Endothelial cell of umbilical vein (primary cell): ENCODE data around the gene ATN1. TPM values are rescaled to one million over a fixed set of nuclear protein-coding genes. Genes with fewer than 3 reads are reported as not detected.

Source experiments
- BruUV-seq: library from RNA; stranded (reverse); fragments of 400-500 nt; replicated peaks from 2 replicates; lab custom pipeline; 2021; lab: Mats Ljungman, UMichigan
- CTCF ChIA-PET: fragments of 300-600, 350-600 bp; sonication (Branson Sonifier 250); formaldehyde crosslinking; loops from one replicate; lab custom pipeline; 2021; ENCODE audit warnings: antibody characterized with exemption, inconsistent platforms; lab: Charles Lee
- POLR2A ChIA-PET: fragments of 300-600, 350-600 bp; sonication (Branson Sonifier 250); formaldehyde crosslinking; loops from one replicate; lab custom pipeline; 2021; ENCODE audit warnings: antibody characterized with exemption, inconsistent platforms; lab: Charles Lee
- DNase-seq: peaks from one replicate; pipeline ENCODE4 v3.0.0-alpha.2; 2011; ENCODE audit warnings: low read depth, low spot score
- FAIRE-seq: peaks from 2 replicates; lab custom pipeline; 2011; peaks lifted over from hg19 to GRCh38; lab: Jason Lieb, UNC
- H2AFZ ChIP-seq: 2 replicates; pipeline ENCODE4 v1.6.0; 2012; ENCODE audit warnings: low read depth, low read length, control low read depth, inconsistent platforms
- H3K27ac ChIP-seq: 2 replicates; pipeline ENCODE4 v1.5.1; 2011; ENCODE audit warnings: low read depth, mild to moderate bottlenecking, control low read depth, low read length, moderate library complexity; ENCODE audit not compliant: insufficient read depth
- H3K27me3 ChIP-seq, 2 experiments: 2 replicates each; pipeline versions ENCODE4 v1.6.0 to v1.6.1; 2011; ENCODE audit warnings: low read length in 2 of 2, mixed read lengths in 1 of 2; ENCODE audit not compliant: control insufficient read depth in 2 of 2, insufficient read depth in 2 of 2
- H3K36me3 ChIP-seq, 2 experiments: 2 replicates in 1 of 2; 3 replicates in 1 of 2; pipeline ENCODE4 v1.5.1; 2011; ENCODE audit warnings: low read length in 2 of 2, mild to moderate bottlenecking in 1 of 2, moderate library complexity in 1 of 2; ENCODE audit not compliant: control insufficient read depth in 2 of 2, insufficient read depth in 2 of 2; ENCODE audit errors: extremely low read depth in 1 of 2
- H3K4me1 ChIP-seq: 3 replicates; pipeline ENCODE4 v1.5.1; 2011; ENCODE audit warnings: mild to moderate bottlenecking, low read length; ENCODE audit not compliant: control insufficient read depth, insufficient read depth; ENCODE audit errors: extremely low read depth
- H3K4me2 ChIP-seq: 2 replicates; pipeline ENCODE4 v1.6.1; 2011; ENCODE audit warnings: low read length, control low read depth, mixed read lengths; ENCODE audit not compliant: insufficient read depth
- H3K4me3 ChIP-seq, 3 experiments: fragments of 200-600 bp in 1 of 3; sonication (generic), shearing (Covaris generic) in 1 of 3; replicated peaks in 1 of 3; 2 replicates each; pipeline ENCODE4 v1.5.1; 2011 to 2016; ENCODE audit warnings: control low read depth in 3 of 3, low read length in 3 of 3, mild to moderate bottlenecking in 2 of 3, inconsistent platforms in 1 of 3, low read depth in 1 of 3, moderate library complexity in 1 of 3; ENCODE audit not compliant: insufficient read depth in 1 of 3
- H3K79me2 ChIP-seq: 2 replicates; pipeline ENCODE4 v1.6.0; 2012; ENCODE audit warnings: low read length, inconsistent platforms; ENCODE audit not compliant: control insufficient read depth, insufficient read depth
- H3K9ac ChIP-seq: replicated peaks from 2 replicates; pipeline ENCODE3; 2011; ENCODE audit warnings: low read length, control low read depth; ENCODE audit not compliant: insufficient read depth; ENCODE audit errors: extremely low read depth
- H3K9me1 ChIP-seq: replicated peaks from 3 replicates; pipeline ENCODE4 v1.6.0; 2011; ENCODE audit warnings: mild to moderate bottlenecking, low read length; ENCODE audit not compliant: control insufficient read depth, insufficient read depth; ENCODE audit errors: extremely low read depth
- H3K9me3 ChIP-seq: replicated peaks from 2 replicates; pipeline ENCODE4 v1.5.1; 2012; ENCODE audit warnings: low read length, inconsistent platforms; ENCODE audit not compliant: control insufficient read depth, insufficient read depth
- H4K20me1 ChIP-seq: replicated peaks from 2 replicates; pipeline ENCODE3; 2011; ENCODE audit warnings: mild to moderate bottlenecking, low read length; ENCODE audit not compliant: control insufficient read depth, insufficient read depth; ENCODE audit errors: extremely low read depth
- EZH2 ChIP-seq: IDR thresholded peaks from 2 replicates; pipeline ENCODE4 v1.6.1; 2012; ENCODE audit warnings: borderline replicate concordance, low read depth, mild to moderate bottlenecking, moderate library complexity, low read length, inconsistent platforms; ENCODE audit not compliant: severe bottlenecking
- JUN ChIP-seq: IDR thresholded peaks from 2 replicates; pipeline ENCODE4 v1.6.1; 2011; ENCODE audit warnings: borderline replicate concordance, low read depth; ENCODE audit not compliant: insufficient read length, insufficient read depth
- MYC ChIP-seq: IDR thresholded peaks from one replicate; pipeline ENCODE4 v1.6.1; 2011; ENCODE audit warnings: mild to moderate bottlenecking, low read depth, low read length
- POLR2A ChIP-seq: IDR thresholded peaks from 2 replicates; pipeline ENCODE4 v1.6.1; 2012; ENCODE audit warnings: low read depth, mild to moderate bottlenecking, control low read depth, low read length
- POLR2AphosphoS5 ChIP-seq: IDR thresholded peaks from 2 replicates; pipeline ENCODE4 v1.6.1; 2012; ENCODE audit warnings: low read depth, mild to moderate bottlenecking, control low read depth, low read length, moderate library complexity; ENCODE audit not compliant: insufficient read depth
- dilution Hi-C: fragments of 300-500 bp; cut with MboI; formaldehyde crosslinking; loops from one replicate; pipeline ENCODE4 v1.15.0; 2019; ENCODE audit warnings: low sequenced_read_pairs; ENCODE audit not compliant: extremely low pct_ligation_motif_present
- intact Hi-C: fragments of 100-400 bp; cut with micrococcal nuclease; formaldehyde crosslinking; loops from one replicate; pipeline ENCODE4 v1.10.0; 2022
- polyA plus RNA-seq, 4 experiments: library from polyadenylated mRNA; depleted of rRNA in 3 of 4; stranded (reverse) in 3 of 4; unstranded in 1 of 4; fragments of >200 nt; gene quantifications; 2 replicates each; pipeline versions ENCODE4 v1.2.1 to v1.2.3, GENCODE V29; 2011 to 2012; ENCODE audit warnings: missing spikeins in 1 of 4
- total RNA-seq: library from RNA; stranded (reverse); gene quantifications from 2 replicates; pipeline ENCODE4 v1.2.3, GENCODE V29; 2021
- TF ChIP-seq, protein P1 (sequence below): IDR thresholded peaks from 2 replicates; pipeline ENCODE4 v1.6.1; 2011; ENCODE audit not compliant: insufficient read depth, insufficient read length
- TF ChIP-seq, protein P2 (sequence below), 2 donors: IDR thresholded peaks; 1 replicate in 1 of 2; 2 replicates in 1 of 2; pipeline ENCODE4 v1.5.1; 2011; ENCODE audit warnings: low read length in 2 of 2, mild to moderate bottlenecking in 2 of 2, moderate library complexity in 2 of 2, control low read depth in 1 of 2, inconsistent platforms in 1 of 2, low read depth in 1 of 2; ENCODE audit not compliant: insufficient read depth in 1 of 2; ENCODE audit errors: extremely low read depth in 1 of 2

ATN1 gene
- total and polyA plus RNA-seq, 2 donors (not counting 3 experiments of a cell fraction or from before 2014, with no cell fraction given) = 46.4 to 117 TPM

DNA sequence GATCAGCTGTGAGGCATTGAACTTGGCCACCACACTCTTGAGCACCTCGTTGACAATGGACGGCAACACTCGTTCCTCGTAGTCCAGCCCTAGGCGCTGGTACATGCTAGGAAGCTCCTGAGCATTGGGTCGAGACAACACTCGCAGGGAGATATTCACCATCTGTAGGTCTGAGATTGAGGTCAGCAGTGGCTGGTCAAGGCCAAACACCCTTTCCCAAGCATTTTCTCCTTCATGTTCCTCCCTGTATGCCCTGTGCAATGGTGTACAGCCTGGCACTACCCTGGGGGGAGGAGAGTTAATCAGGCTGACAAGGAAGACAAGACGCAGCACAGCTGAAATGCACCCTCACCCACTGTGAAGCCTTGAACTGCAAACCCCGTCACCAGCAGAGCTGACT is 40.7 kb downstream of the ATN1 start:
- no peak overlapping the region for H3K4me3 ChIP-seq
- H3K79me2 ChIP-seq = peaks cover 54% of the 10 kb centered on the region
- H3K27me3 ChIP-seq = no peaks in the 10 kb centered on the region
- peaks cover 13 to 30% of the 10 kb centered on the region in 2 experiments for H3K36me3 ChIP-seq
- DNase-seq = no peak
- H2AFZ ChIP-seq = no peak overlapping the region
- H4K20me1 ChIP-seq = no peaks in the 10 kb centered on the region
- H3K9me3 ChIP-seq = no peaks in the 10 kb centered on the region
- peaks cover 16% of the 10 kb centered on the region for H3K4me1 ChIP-seq
- TF ChIP-seq, protein P1, sequence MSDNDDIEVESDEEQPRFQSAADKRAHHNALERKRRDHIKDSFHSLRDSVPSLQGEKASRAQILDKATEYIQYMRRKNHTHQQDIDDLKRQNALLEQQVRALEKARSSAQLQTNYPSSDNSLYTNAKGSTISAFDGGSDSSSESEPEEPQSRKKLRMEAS = no peak
- TF ChIP-seq MYC (no peak), POLR2A (no peak), POLR2AphosphoS5 (no peak), JUN (no peak), EZH2 (no peak)
- TF ChIP-seq, protein P2, sequence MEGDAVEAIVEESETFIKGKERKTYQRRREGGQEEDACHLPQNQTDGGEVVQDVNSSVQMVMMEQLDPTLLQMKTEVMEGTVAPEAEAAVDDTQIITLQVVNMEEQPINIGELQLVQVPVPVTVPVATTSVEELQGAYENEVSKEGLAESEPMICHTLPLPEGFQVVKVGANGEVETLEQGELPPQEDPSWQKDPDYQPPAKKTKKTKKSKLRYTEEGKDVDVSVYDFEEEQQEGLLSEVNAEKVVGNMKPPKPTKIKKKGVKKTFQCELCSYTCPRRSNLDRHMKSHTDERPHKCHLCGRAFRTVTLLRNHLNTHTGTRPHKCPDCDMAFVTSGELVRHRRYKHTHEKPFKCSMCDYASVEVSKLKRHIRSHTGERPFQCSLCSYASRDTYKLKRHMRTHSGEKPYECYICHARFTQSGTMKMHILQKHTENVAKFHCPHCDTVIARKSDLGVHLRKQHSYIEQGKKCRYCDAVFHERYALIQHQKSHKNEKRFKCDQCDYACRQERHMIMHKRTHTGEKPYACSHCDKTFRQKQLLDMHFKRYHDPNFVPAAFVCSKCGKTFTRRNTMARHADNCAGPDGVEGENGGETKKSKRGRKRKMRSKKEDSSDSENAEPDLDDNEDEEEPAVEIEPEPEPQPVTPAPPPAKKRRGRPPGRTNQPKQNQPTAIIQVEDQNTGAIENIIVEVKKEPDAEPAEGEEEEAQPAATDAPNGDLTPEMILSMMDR (IDR thresholded peaks at IDR 0.05; ENCODE audit: extremely low read depth in 1 of 2, insufficient read depth in 1 of 2, low read depth in 1 of 2, low read length in 2 of 2) = no peak
- intact Hi-C loops = no loop called here
- FAIRE-seq = no peak
- H3K9ac ChIP-seq = no peak overlapping the region
- H3K9me1 ChIP-seq = no peaks in the 10 kb centered on the region
- CTCF ChIA-PET = interaction anchor here (1.0 to 2.2 kb wide), 4 partner anchors 24 to 99 kb away, joined by 3 to 13 read pairs (median 5); partner anchors contain the start of genes C12orf57 and RNU7-1
- dilution Hi-C loops = no loop called here
- POLR2A ChIA-PET = interaction anchor here (0.9 to 1.6 kb wide), 2 partner anchors 25 to 221 kb away, joined by 4 to 5 read pairs; partner anchors contain the start of genes C12orf57 and RNU7-1
- H3K27ac ChIP-seq = no peak overlapping the region
- no TSS peak for BruUV-seq
- peak overlapping the region; percentile 88 for H3K4me2 ChIP-seq
